GM18507 (cell line): ENCODE results near the gene NDUFA12.
A peak's percentile ranks its signal among the peaks of the same experiment; 100 is the strongest.
"Not testable (repeated sequence)": the region's sequence is repeated elsewhere in the genome, so short reads cannot be mapped to it uniquely, and the experiment has no call there.

Experiments used
- DNase-seq: peaks from one replicate; pipeline ENCODE4 v3.0.0; 2011; ENCODE audit warnings: low read depth; ENCODE audit not compliant: insufficient read length; ENCODE audit errors: extremely low spot score
- FAIRE-seq: peaks from 2 replicates; lab custom pipeline; 2011; peaks lifted over from hg19 to GRCh38; lab: Jason Lieb, UNC

The NDUFA12 gene

DNA sequence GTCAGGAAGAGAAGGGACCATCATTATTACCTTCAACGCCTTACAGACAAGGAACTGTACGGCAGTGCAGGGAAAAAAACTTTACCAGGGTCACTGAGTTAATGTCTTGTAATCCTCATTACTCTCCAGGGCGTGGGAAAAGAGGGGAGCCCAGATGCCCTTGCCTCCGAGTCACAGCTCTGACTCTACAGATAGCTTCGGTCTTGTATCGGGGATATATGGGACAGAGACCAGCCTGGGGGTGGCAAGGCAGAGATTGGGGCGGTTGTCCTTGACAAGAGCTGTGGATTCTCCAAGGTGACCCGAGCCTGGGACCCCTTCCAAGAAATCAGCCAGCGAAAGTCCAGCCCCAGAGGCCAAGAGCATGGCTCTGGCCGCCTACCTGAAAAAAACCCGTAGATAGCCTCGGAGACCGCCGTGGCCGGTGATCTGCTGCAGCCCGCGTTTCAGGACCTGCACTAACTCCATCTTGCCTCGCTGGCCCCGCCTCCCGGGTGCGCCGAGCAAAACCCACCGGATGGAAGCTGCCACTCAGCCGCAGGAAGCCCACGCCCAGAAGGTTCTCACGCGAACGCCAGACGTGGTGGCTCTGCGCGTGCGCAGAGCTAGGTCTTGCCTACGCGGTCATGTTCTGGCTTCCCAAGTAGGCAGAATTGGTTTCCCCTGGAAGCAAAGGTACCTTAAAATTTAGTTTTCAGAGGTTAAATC lies at the start of gene NDUFA12:
Gene NDUFA12 (minus strand): TSS at position 485 of the 708 bp plus-strand sequence. CDS start 17 bp downstream, at position 468.
- DNase-seq (peak; percentile 94), FAIRE-seq (peak; percentile 97)

DNA sequence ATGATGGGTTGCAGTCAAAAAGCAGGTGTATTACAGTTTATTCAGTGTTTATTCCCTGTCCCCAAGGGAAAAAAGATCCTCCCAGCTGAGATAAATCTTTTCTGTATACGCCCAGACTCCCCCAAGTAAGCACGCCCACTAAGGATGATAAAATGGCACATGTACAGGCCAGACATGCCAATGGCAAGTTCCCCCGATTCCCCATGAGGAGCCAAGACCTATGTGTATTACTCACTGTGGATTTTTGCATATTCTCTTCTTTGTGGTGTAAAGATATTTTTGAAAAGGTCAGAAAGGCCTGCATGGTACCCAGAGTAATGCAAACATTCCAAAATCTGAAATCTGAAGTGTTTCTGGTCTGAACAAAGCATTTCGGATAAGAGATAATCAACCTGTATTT lies 47.7 kb upstream of the NDUFA12 start:
- DNase-seq, result no peak
- FAIRE-seq, result no peak

DNA sequence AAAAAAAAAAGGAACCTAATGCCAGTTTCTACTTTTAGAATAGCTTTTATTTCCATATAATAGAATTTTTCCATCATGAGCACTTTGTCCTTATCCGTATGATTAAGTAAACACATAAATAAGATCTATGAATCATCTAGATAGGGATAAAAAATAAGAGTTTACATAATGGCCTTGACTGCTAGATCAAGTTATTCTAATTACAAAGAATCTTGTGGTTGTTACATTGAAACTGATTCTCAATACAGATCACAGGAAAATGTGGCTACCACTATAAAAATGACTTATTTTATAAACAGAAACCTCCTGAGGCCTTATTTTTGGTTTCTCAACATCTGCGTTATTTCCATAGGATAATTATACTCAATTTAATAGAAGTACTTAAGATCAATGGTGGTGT lies 34.4 kb upstream of the NDUFA12 start:
- DNase-seq, result no peak
- no peak for FAIRE-seq

DNA sequence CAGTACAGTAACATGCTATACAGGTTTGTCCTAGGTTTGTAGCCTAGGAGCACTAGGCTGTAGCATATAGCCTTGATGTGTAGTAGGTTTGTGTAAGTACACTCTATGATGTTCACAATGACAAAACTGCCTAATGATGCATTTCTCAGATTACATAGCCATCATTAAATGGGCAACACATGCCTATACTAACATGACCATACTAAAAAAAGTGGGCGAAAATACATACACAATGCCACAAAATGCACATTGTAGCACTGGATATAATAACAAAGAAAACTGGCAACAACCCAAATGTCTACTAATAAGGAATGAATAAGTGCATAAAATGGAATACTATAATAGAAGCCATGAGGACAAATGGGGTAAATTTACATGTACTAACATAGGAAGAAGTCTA lies 31.3 kb upstream of the NDUFA12 start:
- no peak for FAIRE-seq

DNA sequence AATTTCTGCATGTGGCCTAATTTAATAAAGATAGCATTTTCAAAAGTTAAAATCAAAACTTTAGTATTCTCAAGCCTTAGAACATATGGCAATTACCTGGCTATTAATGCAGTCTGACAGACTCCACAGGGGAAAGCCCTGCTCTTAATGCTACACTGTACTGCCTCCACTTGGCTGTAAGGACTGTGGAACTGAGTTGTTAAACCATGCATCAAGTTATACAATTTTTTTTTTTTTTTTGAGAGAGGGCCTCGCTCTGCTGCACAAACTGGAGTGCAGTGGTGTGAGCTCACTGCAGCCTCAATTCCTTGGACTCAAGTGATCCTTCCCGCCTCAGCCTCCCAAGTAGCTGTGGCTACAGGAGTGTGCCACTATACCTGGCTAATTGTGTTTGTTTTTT lies 19.0 kb upstream of the NDUFA12 start:
- FAIRE-seq, result no peak

More for the DNA sequence above, 31.3 kb upstream of the NDUFA12 start:
- DNase-seq, result no peak

DNA sequence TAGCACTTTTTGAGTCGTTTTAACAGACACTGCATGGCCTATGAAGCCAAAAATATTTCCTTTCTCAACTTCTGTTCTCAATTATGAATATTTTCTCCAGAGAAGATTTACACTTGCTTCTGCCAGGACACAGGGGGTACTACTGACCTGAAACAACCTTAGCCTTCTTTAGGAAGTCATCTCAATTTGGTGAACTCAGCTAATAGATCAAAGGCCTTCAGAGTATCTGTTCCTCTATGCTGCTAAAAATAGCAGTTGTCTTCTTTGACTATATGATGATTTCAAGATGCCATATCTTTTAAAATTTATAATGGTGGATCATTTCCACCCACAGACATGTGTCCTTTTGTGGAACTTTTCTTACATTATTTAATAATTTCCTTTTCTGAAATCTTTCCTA lies 14.0 kb upstream of the NDUFA12 start:
- no peak for FAIRE-seq
- DNase-seq, result no peak

More for the DNA sequence above, 19.0 kb upstream of the NDUFA12 start:
- DNase-seq, result no peak

DNA sequence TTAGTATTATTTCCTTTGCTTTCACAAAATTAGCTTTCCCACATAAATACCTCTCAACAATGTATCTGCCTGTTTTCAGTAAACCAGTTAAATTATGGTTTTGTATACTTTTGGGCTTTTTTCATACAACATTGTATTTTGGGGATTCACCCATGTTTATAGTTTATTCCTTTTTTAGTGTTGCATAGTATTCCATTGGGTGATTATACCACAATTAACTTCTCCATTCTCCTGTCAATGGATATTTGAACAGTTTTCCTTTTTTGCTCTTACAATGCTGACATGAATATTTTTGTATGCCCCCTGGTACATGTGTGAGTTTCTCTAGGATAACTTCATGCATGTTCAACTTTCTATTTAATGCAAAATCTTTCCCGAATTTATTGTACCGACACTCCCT lies 12.6 kb upstream of the NDUFA12 start:
- DNase-seq (no peak), FAIRE-seq (no peak)

DNA sequence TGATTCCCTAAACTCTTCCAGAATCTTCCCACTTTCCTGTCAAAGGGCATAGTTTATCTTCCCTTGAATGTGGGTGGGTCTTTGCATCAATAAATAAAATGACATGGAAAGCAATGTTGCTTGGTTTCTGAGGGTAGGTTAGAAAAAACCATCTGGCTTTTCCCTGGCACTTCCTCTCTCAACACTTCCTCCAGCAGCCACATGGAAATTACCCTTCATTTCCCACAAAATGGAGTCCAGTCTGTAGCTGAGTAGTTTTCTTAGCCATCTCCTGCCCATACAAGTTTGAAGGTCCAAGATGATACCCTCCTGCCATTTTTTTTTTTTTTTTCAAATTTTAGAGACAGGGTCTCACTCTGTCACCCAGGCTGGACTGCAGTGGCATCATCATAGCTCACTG lies 11.1 kb upstream of the NDUFA12 start:
- FAIRE-seq, result no peak

DNA sequence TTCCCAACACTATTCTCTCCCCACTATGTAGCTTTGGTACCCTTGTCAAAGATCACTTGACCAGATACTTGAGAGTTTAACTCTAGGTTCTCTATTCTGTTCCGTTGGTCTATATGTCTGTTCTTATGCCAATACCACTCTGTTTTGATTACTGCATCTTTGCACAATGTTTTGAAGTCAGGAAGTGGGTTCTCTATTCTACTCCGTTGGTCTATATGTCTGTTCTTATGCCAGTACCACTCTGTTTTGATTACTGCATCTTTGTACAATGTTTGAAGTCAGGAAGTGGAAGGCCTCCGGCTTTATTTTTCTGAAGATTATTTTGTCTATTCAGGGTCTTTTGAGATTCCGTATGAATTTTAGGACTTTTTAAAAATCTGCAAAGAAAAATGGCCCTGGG lies 2.7 kb upstream of the NDUFA12 start:
- DNase-seq (no peak), FAIRE-seq (no peak)

More for the DNA sequence above, 11.1 kb upstream of the NDUFA12 start:
- no peak for DNase-seq

DNA sequence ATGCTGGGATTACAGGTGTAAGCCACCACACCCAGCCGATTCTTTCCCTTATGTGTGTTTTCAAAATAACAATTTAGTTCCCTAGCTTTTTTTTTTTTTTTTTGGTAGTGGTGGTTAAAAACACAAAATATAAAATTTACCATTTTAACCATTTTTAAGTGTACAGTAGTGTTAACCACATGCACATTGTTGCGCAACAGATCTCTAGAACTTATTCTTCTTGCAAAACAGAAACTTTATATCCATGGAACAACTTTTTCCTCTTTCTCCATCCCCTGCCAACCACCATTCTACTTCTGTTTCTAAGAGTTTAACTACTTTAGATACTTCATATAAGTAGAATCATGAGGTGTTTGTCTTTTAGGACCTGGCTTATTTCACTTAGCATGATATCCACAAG lies 1.1 kb upstream of the NDUFA12 start:
- no peak for DNase-seq

DNA sequence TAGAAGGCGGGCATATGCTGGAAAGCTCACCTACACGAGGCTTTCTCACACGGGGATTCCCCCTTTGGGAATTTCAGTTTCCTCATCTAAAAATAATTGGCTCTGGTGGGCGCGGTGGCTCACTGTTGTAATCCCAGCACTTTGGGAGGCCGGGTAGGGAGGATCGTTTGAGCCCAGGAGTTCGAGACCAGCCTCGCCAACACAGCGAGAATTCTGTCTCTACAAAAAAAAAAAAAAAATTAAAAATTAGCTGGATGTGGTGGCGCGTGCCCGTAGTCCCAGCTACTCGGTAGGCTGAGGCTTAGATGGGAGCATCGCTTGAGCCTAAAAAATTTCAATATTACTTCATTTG lies 400 bp upstream of the NDUFA12 start:
- no peak for DNase-seq
- FAIRE-seq, result no peak

More for the DNA sequence above, 1.1 kb upstream of the NDUFA12 start:
- no peak for FAIRE-seq

DNA sequence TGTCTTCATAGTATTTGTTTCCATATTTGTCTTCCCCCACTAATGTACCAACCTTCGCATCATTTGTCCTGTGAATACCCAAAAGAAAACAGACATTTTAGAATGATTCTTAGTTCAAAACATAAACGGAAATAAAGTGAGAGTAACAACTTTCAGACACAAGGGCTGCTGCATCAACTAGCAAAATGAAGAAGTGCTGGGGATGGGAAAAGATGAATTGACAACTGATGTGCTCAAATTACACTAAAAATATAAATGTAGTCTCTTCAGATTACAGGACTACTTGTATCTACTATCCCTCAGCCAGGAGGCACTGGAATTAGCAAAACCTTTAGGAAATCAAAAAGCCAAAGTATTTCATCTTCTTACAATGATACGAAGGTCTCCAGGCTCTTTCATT lies 743 bp downstream of the NDUFA12 start:
- FAIRE-seq (no peak), DNase-seq (no peak)

DNA sequence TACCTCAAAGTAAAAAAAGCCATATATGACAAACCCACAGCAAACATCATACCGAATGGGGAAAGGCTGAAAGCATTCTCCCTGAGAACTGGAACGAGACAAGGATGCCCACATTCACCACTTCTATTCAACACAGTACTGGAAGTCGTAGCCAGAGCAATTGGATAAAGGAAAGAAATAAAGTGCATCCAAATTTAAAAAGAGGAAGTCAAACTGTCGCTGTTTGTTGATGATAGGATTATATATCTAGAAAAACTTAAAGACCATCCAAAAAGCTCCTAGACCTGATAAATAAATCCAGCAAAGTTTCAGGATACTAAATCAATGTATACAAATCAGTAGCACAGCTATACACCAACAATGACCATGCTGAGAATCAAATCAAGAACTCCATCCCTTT lies 5.2 kb downstream of the NDUFA12 start:
- no peak for DNase-seq
- no peak for FAIRE-seq

DNA sequence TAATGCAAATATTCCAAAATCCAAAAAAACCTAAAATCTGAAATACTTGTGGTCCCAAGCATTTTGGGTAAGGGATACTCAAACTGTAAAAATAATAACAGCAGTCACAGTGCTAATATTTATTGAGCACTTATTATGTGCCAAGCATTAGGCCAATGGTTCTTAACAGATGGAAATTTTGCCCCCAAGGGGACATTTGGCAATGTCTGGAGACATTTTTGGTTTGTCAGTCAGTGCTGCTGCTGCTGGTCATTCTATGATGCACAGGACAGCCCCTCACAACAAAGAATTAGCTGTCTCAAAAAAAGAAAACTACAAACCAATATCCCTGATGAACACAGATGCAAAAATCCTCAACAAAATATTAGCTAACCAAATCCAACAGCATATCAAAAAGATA lies 5.8 kb downstream of the NDUFA12 start:
- DNase-seq (no peak), FAIRE-seq (no peak)

DNA sequence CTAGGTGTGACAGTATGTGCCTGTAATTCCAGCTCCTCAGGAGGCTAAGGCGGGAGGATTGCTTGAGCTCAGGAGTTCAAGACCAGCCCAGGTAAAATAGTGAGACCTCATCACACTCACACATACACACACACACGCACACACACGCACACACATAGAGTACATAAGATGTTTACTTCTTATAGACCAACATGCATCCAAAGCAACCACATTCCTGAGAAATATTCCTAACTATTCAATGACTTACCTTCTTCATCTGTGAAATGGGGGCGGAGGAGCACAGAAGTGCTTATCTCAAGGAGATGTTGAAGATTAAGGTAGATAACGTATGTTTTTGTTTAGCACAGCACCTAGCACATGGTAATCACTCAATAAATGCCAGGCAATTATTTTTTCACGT lies 6.4 kb downstream of the NDUFA12 start:
- DNase-seq (no peak), FAIRE-seq (no peak)

DNA sequence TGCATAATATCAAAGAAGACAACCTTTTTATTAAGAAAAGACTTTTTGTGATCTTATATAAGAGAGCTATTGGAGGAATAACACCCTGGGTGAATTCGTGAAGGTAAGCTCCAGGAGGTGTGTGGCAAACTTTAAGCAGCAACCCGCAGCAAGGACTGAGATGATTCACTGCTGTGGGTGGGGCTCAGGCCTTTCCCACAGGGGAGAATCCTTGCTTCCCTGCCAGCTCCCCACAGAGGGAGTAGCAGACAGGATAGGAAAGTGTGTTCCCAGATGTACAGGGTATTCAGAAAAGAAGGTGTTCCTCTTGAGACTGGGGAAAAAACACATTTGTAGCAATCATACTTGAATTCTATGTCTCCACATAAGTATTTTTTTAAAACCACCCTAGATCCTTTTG lies 9.2 kb downstream of the NDUFA12 start:
- FAIRE-seq (no peak), DNase-seq (no peak)

DNA sequence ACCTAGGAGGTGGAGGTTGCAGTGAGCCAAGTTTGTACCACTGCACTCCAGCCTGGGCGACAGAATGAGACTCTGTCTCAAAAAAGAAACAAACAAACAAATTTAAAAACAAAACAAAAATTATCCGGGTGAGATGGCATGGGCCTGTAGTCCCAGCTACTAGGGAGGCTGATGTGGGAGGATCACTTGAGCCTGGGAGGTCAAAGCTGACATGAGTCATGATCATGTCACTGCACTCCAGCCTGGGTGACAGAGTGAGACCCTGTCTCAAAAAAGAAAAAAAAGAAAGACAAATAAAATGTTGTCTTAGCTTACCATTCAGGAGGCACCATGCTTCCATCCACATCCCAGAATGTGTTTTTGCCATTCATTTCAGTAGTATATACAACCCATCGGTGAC lies 9.6 kb downstream of the NDUFA12 start:
- not testable (repeated sequence) for FAIRE-seq

DNA sequence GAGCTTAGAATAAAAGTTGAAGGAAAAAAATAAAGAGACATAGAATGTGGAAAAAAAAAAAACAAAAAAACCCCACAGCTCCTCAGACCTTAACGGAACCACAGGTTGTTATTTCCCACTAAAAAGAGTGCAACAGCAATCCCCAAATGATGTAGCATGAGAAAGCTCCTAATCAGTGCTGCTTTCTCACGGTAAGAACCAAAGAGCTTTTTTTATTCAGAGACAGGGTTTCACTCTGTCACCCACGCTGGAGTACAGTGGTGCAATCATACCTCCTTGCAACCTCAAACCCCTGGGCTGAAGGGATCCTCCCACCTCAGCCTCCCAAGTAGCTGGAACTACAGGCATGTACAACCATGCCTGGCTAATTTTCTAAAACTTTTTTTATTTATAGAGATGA lies 13.3 kb downstream of the NDUFA12 start:
- DNase-seq (no peak), FAIRE-seq (no peak)

More for the DNA sequence above, 9.6 kb downstream of the NDUFA12 start:
- not testable (repeated sequence) for DNase-seq

DNA sequence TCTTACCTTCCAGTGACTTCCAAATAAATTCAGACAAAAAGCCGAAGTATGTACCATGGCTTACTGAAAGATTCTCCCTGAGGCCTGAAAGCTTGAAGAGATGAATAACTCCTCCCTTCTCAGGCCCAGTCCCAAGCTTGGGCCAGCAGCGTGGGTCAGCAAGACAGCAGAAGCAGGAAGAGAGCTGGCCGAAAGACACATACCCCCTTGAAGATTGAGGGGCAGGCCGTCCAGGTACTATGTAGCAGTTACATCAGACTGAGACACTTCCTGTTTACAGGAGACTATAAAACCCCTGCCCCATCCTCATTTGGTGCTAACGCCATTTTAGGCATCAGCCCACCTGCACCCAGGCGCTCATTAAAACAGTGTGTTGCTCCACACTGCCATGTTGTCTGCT lies 15.0 kb downstream of the NDUFA12 start:
- DNase-seq, result no peak
- no peak for FAIRE-seq

DNA sequence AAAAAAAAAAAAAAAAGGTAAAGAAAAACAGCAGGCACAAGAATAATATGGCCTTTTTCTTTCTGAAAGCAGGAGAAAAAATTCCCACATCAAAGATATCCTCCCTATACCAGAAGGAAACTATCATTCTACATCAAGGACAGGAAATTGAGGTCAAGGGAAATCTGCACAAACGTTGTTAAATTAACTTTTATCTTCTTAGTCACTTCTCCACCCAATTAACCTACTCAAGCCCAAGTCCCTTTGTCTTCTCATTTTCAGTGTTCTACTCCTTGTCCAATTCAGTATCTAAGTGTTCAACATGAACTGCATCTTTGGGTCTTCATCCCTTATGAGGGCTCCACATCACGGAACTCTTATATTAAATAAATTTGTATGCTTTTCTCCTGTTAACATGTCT lies 15.7 kb downstream of the NDUFA12 start:
- no peak for FAIRE-seq
- no peak for DNase-seq

DNA sequence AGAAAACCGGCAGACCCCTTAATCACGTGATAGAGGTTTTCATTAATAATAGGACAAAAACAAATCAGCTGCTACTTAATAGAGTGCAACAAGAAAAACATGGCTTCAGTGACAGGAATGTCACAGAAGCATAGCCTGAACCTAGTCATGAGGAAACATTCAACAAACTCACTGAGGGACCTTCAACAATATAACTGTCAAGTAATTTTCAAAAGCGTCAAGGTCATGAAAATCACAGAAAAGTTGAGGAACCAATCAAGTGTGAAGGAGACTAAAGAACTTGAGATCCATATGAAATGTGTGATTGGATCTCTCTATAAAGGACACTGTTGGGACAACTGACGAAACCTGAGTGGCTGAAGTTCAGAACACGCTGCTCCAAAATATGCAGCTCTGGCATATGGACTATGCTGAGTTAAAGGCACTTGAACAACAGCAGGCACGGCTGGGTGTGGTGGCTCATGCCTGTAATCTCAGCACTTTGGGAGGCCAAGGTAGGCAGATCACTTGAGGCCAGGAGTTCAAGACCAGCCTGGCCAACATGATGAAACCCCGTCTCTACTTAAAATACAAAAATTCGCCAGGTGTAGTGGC lies 16.3 kb downstream of the NDUFA12 start:
- DNase-seq (no peak), FAIRE-seq (no peak)
